ENCODE data around the gene ADAMTSL1.

The ADAMTSL1 gene

GRCh38 chr9:18477719-18478118 lies 3.8 kb downstream of the ADAMTSL1 start:
- peak; percentile 53 for FAIRE-seq
- DNase-seq (ENCODE audit: insufficient read length, low spot score): no peak

GRCh38 chr9:18478501-18479361 lies 4.8 kb downstream of the ADAMTSL1 start:
- no peak for TF ChIP-seq POLR2A (IDR thresholded peaks at IDR 0.05; ENCODE audit: low read depth, low read length)
- no peak for DNase-seq (ENCODE audit: insufficient read length, low spot score)
- FAIRE-seq: peak; percentile 99

More at GRCh38 chr9:18477719-18478118, 3.8 kb downstream of the ADAMTSL1 start:
- no peak for TF ChIP-seq POLR2A (IDR thresholded peaks at IDR 0.05; ENCODE audit: low read depth, low read length)

- no peak for TF ChIP-seq POLR2A (IDR thresholded peaks at IDR 0.05; ENCODE audit: low read depth, low read length)
- FAIRE-seq (peak; percentile 50), DNase-seq (ENCODE audit: insufficient read length, low spot score) (no peak)
Measured at GRCh38 chr9:18479405-18479804, 5.5 kb downstream of the ADAMTSL1 start.

GRCh38 chr9:18480662-18481093 lies 6.7 kb downstream of the ADAMTSL1 start:
- FAIRE-seq: peak; percentile 91
- no peak for DNase-seq (ENCODE audit: insufficient read length, low spot score)
- no peak for TF ChIP-seq POLR2A (IDR thresholded peaks at IDR 0.05; ENCODE audit: low read depth, low read length)

GRCh38 chr9:18482371-18482770 lies 8.4 kb downstream of the ADAMTSL1 start:
- FAIRE-seq: peak; percentile 74

GRCh38 chr9:18485714-18486113 lies 11.8 kb downstream of the ADAMTSL1 start:
- TF ChIP-seq POLR2A (IDR thresholded peaks at IDR 0.05; ENCODE audit: low read depth, low read length): no peak
- FAIRE-seq (peak; percentile 87), DNase-seq (ENCODE audit: insufficient read length, low spot score) (no peak)

More at GRCh38 chr9:18482371-18482770, 8.4 kb downstream of the ADAMTSL1 start:
- DNase-seq (ENCODE audit: insufficient read length, low spot score): no peak
- no peak for TF ChIP-seq POLR2A (IDR thresholded peaks at IDR 0.05; ENCODE audit: low read depth, low read length)

GRCh38 chr9:18487611-18488010 lies 13.7 kb downstream of the ADAMTSL1 start:
- no peak for DNase-seq (ENCODE audit: insufficient read length, low spot score)
- FAIRE-seq: peak; percentile 84
- no peak for TF ChIP-seq POLR2A (IDR thresholded peaks at IDR 0.05; ENCODE audit: low read depth, low read length)

- DNase-seq (ENCODE audit: insufficient read length, low spot score): no peak
- TF ChIP-seq POLR2A (IDR thresholded peaks at IDR 0.05; ENCODE audit: low read depth, low read length): no peak
- no peak for FAIRE-seq
Measured at GRCh38 chr9:18488886-18489285, 14.9 kb downstream of the ADAMTSL1 start.

- FAIRE-seq (no peak), DNase-seq (ENCODE audit: insufficient read length, low spot score) (no peak)
- no peak for TF ChIP-seq POLR2A (IDR thresholded peaks at IDR 0.05; ENCODE audit: low read depth, low read length)
Measured at GRCh38 chr9:18489861-18490260, 15.9 kb downstream of the ADAMTSL1 start.

- TF ChIP-seq POLR2A (IDR thresholded peaks at IDR 0.05; ENCODE audit: low read depth, low read length): no peak
- FAIRE-seq: peak; percentile 100
Measured at GRCh38 chr9:18490641-18491370, 16.9 kb downstream of the ADAMTSL1 start.

GRCh38 chr9:18492612-18493011 lies 18.7 kb downstream of the ADAMTSL1 start:
- TF ChIP-seq POLR2A (IDR thresholded peaks at IDR 0.05; ENCODE audit: low read depth, low read length): no peak
- no peak for DNase-seq (ENCODE audit: insufficient read length, low spot score)
- FAIRE-seq: peak; percentile 95

More at GRCh38 chr9:18490641-18491370, 16.9 kb downstream of the ADAMTSL1 start:
- peak; percentile 19 for DNase-seq (ENCODE audit: insufficient read length, low spot score)

GRCh38 chr9:18493451-18493993 lies 19.6 kb downstream of the ADAMTSL1 start:
- no peak for DNase-seq (ENCODE audit: insufficient read length, low spot score)
- TF ChIP-seq POLR2A (IDR thresholded peaks at IDR 0.05; ENCODE audit: low read depth, low read length): no peak
- peak; percentile 84 for FAIRE-seq

- DNase-seq (ENCODE audit: insufficient read length, low spot score): no peak
- no peak for TF ChIP-seq POLR2A (IDR thresholded peaks at IDR 0.05; ENCODE audit: low read depth, low read length)
- FAIRE-seq: peak; percentile 33
Measured at GRCh38 chr9:18495065-18495464, 21.1 kb downstream of the ADAMTSL1 start.

All from H54 (cell line).